Smooth muscle cell (in vitro differentiated cells): ENCODE measurements around the gene KCNAB1. TPM values are rescaled to one million over a fixed set of nuclear protein-coding genes. Genes with fewer than 3 reads are reported as not detected.
A peak's percentile ranks its signal among the peaks of the same experiment; 100 is the strongest.

ENCODE experiments used
- DNase-seq: peaks from one replicate; lab custom pipeline; 2025; ENCODE audit not compliant: unreplicated experiment; lab: John Stamatoyannopoulos, UW
- H2AFZ ChIP-seq: fragments of 200-600 bp; sonication (generic); 2 replicates; pipeline ENCODE4 v1.6.0; 2016; ENCODE audit warnings: antibody characterized with exemption, low read depth, mild to moderate bottlenecking
- H3F3A ChIP-seq: fragments of 200-600 bp; sonication (generic); 2 replicates; pipeline ENCODE4 v1.6.0; 2017; ENCODE audit warnings: antibody characterized with exemption, low read depth
- H3K27ac ChIP-seq: fragments of 200-600 bp; sonication (generic); 2 replicates; pipeline ENCODE4 v1.5.1; 2016; ENCODE audit warnings: low read depth, mild to moderate bottlenecking
- H3K27me3 ChIP-seq: fragments of 200-600 bp; sonication (generic); 2 replicates; pipeline ENCODE4 v1.6.1; 2016; ENCODE audit warnings: low read depth, mild to moderate bottlenecking
- H3K36me3 ChIP-seq: fragments of 200-600 bp; sonication (generic); 2 replicates; pipeline ENCODE4 v1.5.1; 2016; ENCODE audit warnings: low read depth
- H3K4me1 ChIP-seq: fragments of 200-600 bp; sonication (generic); 2 replicates; pipeline ENCODE4 v1.5.1; 2016; ENCODE audit warnings: low read depth
- H3K4me2 ChIP-seq: fragments of 200-600 bp; sonication (generic); 2 replicates; pipeline ENCODE4 v1.6.0; 2016; ENCODE audit warnings: mild to moderate bottlenecking
- H3K4me3 ChIP-seq: fragments of 200-600 bp; sonication (generic); 2 replicates; pipeline ENCODE4 v1.5.1; 2016; ENCODE audit warnings: mild to moderate bottlenecking
- H3K79me2 ChIP-seq: fragments of 200-600 bp; sonication (generic); 2 replicates; pipeline ENCODE4 v1.6.0; 2016; ENCODE audit warnings: low read depth, mild to moderate bottlenecking
- H3K9ac ChIP-seq: fragments of 200-600 bp; sonication (generic); 2 replicates; pipeline ENCODE4 v1.6.0; 2016; ENCODE audit warnings: low read depth
- H3K9me3 ChIP-seq: fragments of 200-600 bp; sonication (generic); replicated peaks from 2 replicates; pipeline ENCODE4 v1.5.1; 2016; ENCODE audit warnings: low read depth
- H4K20me1 ChIP-seq: fragments of 200-600 bp; sonication (generic); 2 replicates; pipeline ENCODE4 v1.6.0; 2016; ENCODE audit warnings: low read depth
- WGBS: methylation state at CpG from one replicate; pipeline ENCODE4 v1.1.7; 2016; ENCODE audit warnings: low lambda C conversion rate; 5-methylcytosine and 5-hydroxymethylcytosine counted together
- polyA plus RNA-seq: library from polyadenylated mRNA; unstranded; fragments of >200 nt; fragmentation: Nextera tagmentation; extraction: Ambion mirVana; gene quantifications from 2 replicates; pipeline ENCODE4 v1.2.1, GENCODE V29; 2016
- total RNA-seq: library from RNA; depleted of rRNA; stranded (reverse); fragments of >200 nt; gene quantifications from 2 replicates; pipeline ENCODE4 v1.2.3, GENCODE V29; 2014
- TF ChIP-seq, protein P1 (sequence below): fragments of 200-600 bp; sonication (generic); IDR thresholded peaks from 2 replicates; pipeline ENCODE4 v1.5.1; 2017; ENCODE audit warnings: borderline replicate concordance, mild to moderate bottlenecking, antibody characterized with exemption; ENCODE audit not compliant: insufficient read depth, poor library complexity, severe bottlenecking

Gene KCNAB1
- total and polyA plus RNA-seq, 2 experiments from 2014 or later = 0.36 to 1.0 TPM

DNA sequence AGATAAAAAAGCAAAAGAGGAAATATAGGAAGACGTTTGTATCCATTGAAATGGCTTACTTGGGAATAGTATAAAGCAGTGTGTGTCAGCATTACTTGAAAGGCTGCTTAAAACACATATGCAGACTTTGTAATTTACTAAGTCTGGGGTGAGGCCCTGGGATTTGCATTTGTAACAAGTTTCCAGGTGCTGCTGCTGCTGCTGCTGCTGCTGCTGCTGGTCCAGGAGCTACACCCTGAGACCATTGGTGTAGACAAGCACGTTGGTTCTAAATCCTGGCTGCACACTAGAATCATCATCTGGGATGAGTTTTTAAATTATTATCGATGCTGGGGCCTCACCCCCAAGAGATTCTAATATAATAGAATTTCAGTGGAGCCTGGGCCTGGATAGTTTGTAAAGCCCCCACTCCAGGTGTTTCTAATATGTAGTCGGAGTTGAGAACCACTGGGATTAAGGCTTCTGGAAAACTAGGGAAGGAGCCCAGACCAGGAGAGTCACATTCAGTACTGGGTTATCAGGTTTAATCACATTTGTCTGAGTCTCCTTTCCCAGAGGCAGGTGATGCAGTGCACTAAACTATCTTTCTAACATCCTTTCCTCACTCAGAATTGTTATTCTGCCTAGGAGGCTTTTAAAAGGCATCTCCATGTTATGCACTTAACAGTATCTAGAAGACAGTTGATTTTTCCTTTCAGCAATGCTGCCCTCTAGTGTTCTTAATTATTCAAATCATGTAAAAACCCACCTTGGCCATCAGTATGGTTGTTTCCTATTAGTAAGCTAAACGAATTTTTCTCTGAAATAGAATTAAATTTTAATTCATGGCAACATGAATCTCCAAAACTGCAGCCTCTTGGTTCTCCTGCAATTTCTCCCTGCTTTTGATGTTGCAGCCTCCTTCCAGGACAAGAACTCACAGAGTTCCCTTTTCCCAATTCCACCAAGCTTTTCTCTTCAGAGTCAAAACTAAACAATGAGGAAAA is 389.1 kb downstream of the KCNAB1 start:
- Histone ChIP-seq H3K27me3 (no peaks in the 10 kb centered on the region), H3K4me1 (no peaks in the 10 kb centered on the region), H4K20me1 (no peaks in the 10 kb centered on the region), H3F3A (no peaks in the 10 kb centered on the region), H2AFZ (no peak overlapping the region), H3K27ac (no peak overlapping the region), H3K9me3 (no peaks in the 10 kb centered on the region), H3K36me3 (no peaks in the 10 kb centered on the region), H3K9ac (no peak overlapping the region), H3K4me2 (no peak overlapping the region), H3K4me3 (no peak overlapping the region), H3K79me2 (no peaks in the 10 kb centered on the region)
- no peak for DNase-seq
- WGBS = 66% methylated on average over 5 of the region's 5 CpGs
- TF ChIP-seq, protein P1, sequence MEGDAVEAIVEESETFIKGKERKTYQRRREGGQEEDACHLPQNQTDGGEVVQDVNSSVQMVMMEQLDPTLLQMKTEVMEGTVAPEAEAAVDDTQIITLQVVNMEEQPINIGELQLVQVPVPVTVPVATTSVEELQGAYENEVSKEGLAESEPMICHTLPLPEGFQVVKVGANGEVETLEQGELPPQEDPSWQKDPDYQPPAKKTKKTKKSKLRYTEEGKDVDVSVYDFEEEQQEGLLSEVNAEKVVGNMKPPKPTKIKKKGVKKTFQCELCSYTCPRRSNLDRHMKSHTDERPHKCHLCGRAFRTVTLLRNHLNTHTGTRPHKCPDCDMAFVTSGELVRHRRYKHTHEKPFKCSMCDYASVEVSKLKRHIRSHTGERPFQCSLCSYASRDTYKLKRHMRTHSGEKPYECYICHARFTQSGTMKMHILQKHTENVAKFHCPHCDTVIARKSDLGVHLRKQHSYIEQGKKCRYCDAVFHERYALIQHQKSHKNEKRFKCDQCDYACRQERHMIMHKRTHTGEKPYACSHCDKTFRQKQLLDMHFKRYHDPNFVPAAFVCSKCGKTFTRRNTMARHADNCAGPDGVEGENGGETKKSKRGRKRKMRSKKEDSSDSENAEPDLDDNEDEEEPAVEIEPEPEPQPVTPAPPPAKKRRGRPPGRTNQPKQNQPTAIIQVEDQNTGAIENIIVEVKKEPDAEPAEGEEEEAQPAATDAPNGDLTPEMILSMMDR = peak; percentile 68

DNA sequence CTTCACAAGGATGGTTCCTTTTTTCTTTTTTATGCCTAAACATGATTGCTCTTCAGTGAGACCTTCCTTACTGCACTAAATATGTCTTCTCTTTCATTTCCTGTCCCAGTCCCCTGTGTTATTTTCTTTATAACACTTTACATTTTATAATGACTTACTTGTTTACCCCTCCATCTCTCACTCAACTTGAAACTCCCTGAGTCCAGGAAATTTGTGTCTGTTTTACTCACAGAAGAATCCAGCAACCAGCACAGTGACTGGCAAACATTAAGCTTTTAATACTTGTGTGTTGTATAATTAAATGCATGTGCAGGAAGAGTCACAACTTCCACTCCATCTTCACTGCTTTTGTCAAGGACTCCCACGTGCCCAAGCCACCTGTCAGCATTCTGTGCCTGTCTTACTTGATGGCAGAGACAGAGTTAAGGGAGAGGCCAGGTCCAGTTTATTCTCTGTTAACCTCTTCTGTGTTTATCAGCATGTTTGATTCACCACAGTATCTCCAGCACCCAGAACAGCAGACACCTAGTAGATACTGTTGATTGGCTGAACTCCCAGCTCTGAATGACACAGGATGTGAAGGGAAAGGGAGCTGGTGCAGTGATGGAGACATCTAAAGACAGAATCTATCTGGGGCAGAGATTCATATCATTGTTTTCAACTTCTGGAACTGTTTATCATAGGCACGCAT is 391.8 kb downstream of the KCNAB1 start:
- TF ChIP-seq, protein P1 = no peak
- H3K9ac ChIP-seq = no peak overlapping the region
- WGBS = 93% methylated on average over 2 of the region's 2 CpGs

GRCh38 chr3:156513619-156514018 is 393.2 kb downstream of the KCNAB1 start:
- H3F3A ChIP-seq = no peaks in the 10 kb centered on the region
- no peak overlapping the region for H3K4me2 ChIP-seq
- H3K4me3 ChIP-seq = no peak overlapping the region
- no peaks in the 10 kb centered on the region for H3K36me3 ChIP-seq
- 72% methylated on average over 5 of the region's 5 CpGs for WGBS
- no peak overlapping the region for H2AFZ ChIP-seq
- H3K79me2 ChIP-seq = no peaks in the 10 kb centered on the region
- H4K20me1 ChIP-seq = no peaks in the 10 kb centered on the region
- H3K4me1 ChIP-seq = no peaks in the 10 kb centered on the region
- DNase-seq = no peak
- no peaks in the 10 kb centered on the region for H3K27me3 ChIP-seq
- no peaks in the 10 kb centered on the region for H3K9me3 ChIP-seq
- TF ChIP-seq, protein P1 = no peak
- H3K27ac ChIP-seq = no peak overlapping the region
- no peak overlapping the region for H3K9ac ChIP-seq

More for the DNA sequence above, 391.8 kb downstream of the KCNAB1 start:
- Histone ChIP-seq H3K27me3 (no peaks in the 10 kb centered on the region), H3F3A (no peaks in the 10 kb centered on the region), H3K27ac (no peak overlapping the region), H3K4me1 (no peaks in the 10 kb centered on the region), H3K9me3 (no peaks in the 10 kb centered on the region), H3K4me2 (no peak overlapping the region), H2AFZ (no peak overlapping the region), H4K20me1 (no peaks in the 10 kb centered on the region), H3K4me3 (no peak overlapping the region), H3K79me2 (no peaks in the 10 kb centered on the region), H3K36me3 (no peaks in the 10 kb centered on the region)
- DNase-seq = no peak
